Smooth muscle cell (in vitro differentiated cells): Measurements from ENCODE around the gene SPRYD3. TPM values are rescaled to one million over a fixed set of nuclear protein-coding genes. Genes with fewer than 3 reads are reported as not detected.

Experiments
- DNase-seq: peaks from one replicate; lab custom pipeline; 2025; ENCODE audit not compliant: unreplicated experiment; lab: John Stamatoyannopoulos, UW
- H2AFZ ChIP-seq: fragments of 200-600 bp; sonication (generic); 2 replicates; pipeline ENCODE4 v1.6.0; 2016; ENCODE audit warnings: antibody characterized with exemption, low read depth, mild to moderate bottlenecking
- H3F3A ChIP-seq: fragments of 200-600 bp; sonication (generic); 2 replicates; pipeline ENCODE4 v1.6.0; 2017; ENCODE audit warnings: antibody characterized with exemption, low read depth
- H3K27ac ChIP-seq: fragments of 200-600 bp; sonication (generic); 2 replicates; pipeline ENCODE4 v1.5.1; 2016; ENCODE audit warnings: low read depth, mild to moderate bottlenecking
- H3K27me3 ChIP-seq: fragments of 200-600 bp; sonication (generic); 2 replicates; pipeline ENCODE4 v1.6.1; 2016; ENCODE audit warnings: low read depth, mild to moderate bottlenecking
- H3K36me3 ChIP-seq: fragments of 200-600 bp; sonication (generic); 2 replicates; pipeline ENCODE4 v1.5.1; 2016; ENCODE audit warnings: low read depth
- H3K4me1 ChIP-seq: fragments of 200-600 bp; sonication (generic); 2 replicates; pipeline ENCODE4 v1.5.1; 2016; ENCODE audit warnings: low read depth
- H3K4me2 ChIP-seq: fragments of 200-600 bp; sonication (generic); 2 replicates; pipeline ENCODE4 v1.6.0; 2016; ENCODE audit warnings: mild to moderate bottlenecking
- H3K4me3 ChIP-seq: fragments of 200-600 bp; sonication (generic); 2 replicates; pipeline ENCODE4 v1.5.1; 2016; ENCODE audit warnings: mild to moderate bottlenecking
- H3K79me2 ChIP-seq: fragments of 200-600 bp; sonication (generic); 2 replicates; pipeline ENCODE4 v1.6.0; 2016; ENCODE audit warnings: low read depth, mild to moderate bottlenecking
- H3K9ac ChIP-seq: fragments of 200-600 bp; sonication (generic); 2 replicates; pipeline ENCODE4 v1.6.0; 2016; ENCODE audit warnings: low read depth
- H3K9me3 ChIP-seq: fragments of 200-600 bp; sonication (generic); replicated peaks from 2 replicates; pipeline ENCODE4 v1.5.1; 2016; ENCODE audit warnings: low read depth
- H4K20me1 ChIP-seq: fragments of 200-600 bp; sonication (generic); 2 replicates; pipeline ENCODE4 v1.6.0; 2016; ENCODE audit warnings: low read depth
- CTCF ChIP-seq: fragments of 200-600 bp; sonication (generic); IDR thresholded peaks from 2 replicates; pipeline ENCODE4 v1.5.1; 2017; ENCODE audit warnings: borderline replicate concordance, mild to moderate bottlenecking, antibody characterized with exemption; ENCODE audit not compliant: insufficient read depth, poor library complexity, severe bottlenecking
- WGBS: methylation state at CpG from one replicate; pipeline ENCODE4 v1.1.7; 2016; ENCODE audit warnings: low lambda C conversion rate; 5-methylcytosine and 5-hydroxymethylcytosine counted together
- polyA plus RNA-seq: library from polyadenylated mRNA; unstranded; fragments of >200 nt; fragmentation: Nextera tagmentation; extraction: Ambion mirVana; gene quantifications from 2 replicates; pipeline ENCODE4 v1.2.1, GENCODE V29; 2016
- total RNA-seq: library from RNA; depleted of rRNA; stranded (reverse); fragments of >200 nt; gene quantifications from 2 replicates; pipeline ENCODE4 v1.2.3, GENCODE V29; 2014

The SPRYD3 gene
- total and polyA plus RNA-seq, 2 experiments from 2014 or later = 20.2 to 57.1 TPM

DNA sequence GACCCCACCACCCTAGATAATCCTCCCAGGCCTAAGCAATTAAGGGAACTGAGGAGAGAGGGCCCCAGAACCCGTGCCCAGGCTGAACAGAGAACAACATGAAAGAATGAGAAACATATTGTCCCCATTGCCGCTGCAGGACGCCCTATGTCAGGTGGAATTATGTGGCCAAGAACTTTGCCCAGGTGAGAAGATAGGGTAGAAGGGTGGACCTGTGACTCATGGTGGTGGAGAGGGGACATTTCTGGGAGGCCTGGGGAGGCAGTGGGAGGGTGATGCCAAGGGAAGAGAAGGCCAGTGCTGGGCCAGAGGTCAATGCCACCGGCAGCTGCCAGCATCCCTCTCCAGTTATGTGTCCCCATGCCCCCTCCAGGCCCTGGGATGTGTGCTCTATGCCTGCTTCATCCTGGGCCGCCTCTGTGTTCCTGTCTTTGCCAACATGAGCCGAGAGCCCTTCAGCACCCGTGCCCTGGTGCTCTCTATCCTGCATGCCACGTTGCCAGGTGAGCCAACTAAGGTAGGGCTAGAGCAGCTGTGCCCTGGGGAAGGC lies 39.6 kb upstream of the SPRYD3 start:
- Histone ChIP-seq H3K27ac (no peak overlapping the region), H4K20me1 (no peaks in the 10 kb centered on the region), H3K9me3 (no peaks in the 10 kb centered on the region), H2AFZ (no peak overlapping the region), H3K36me3 (no peaks in the 10 kb centered on the region), H3K4me1 (no peaks in the 10 kb centered on the region), H3K4me3 (no peak overlapping the region), H3K79me2 (no peaks in the 10 kb centered on the region), H3F3A (no peaks in the 10 kb centered on the region), H3K4me2 (no peak overlapping the region), H3K27me3 (no peaks in the 10 kb centered on the region), H3K9ac (no peak overlapping the region)
- whole genome bisulfite sequencing = 88% methylated on average over 8 of the region's 8 CpGs
- no peak for TF ChIP-seq CTCF
- DNase-seq = no peak

- no peaks in the 10 kb centered on the region for H3K79me2 ChIP-seq
- H4K20me1 ChIP-seq = no peaks in the 10 kb centered on the region
- no peaks in the 10 kb centered on the region for H3K36me3 ChIP-seq
- H3K4me2 ChIP-seq = no peak overlapping the region
- no peaks in the 10 kb centered on the region for H3K4me1 ChIP-seq
- no peak overlapping the region for H3K4me3 ChIP-seq
- no peaks in the 10 kb centered on the region for H3F3A ChIP-seq
- H3K27ac ChIP-seq = no peak overlapping the region
- no peaks in the 10 kb centered on the region for H3K9me3 ChIP-seq
- 97% methylated on average over 8 of the region's 8 CpGs for WGBS
- DNase-seq = no peak
- H3K9ac ChIP-seq = no peak overlapping the region
- H3K27me3 ChIP-seq = no peaks in the 10 kb centered on the region
- H2AFZ ChIP-seq = no peak overlapping the region
- no peak for TF ChIP-seq CTCF
Observed at GRCh38 chr12:53115891-53116648, 36.9 kb upstream of the SPRYD3 start.

GRCh38 chr12:53115112-53115890 lies 36.1 kb upstream of the SPRYD3 start:
- Histone ChIP-seq H4K20me1 (no peaks in the 10 kb centered on the region), H3K79me2 (no peaks in the 10 kb centered on the region), H3K36me3 (no peaks in the 10 kb centered on the region), H3K27me3 (no peaks in the 10 kb centered on the region), H3K9me3 (no peaks in the 10 kb centered on the region), H3F3A (no peaks in the 10 kb centered on the region), H3K4me2 (no peak overlapping the region), H3K4me1 (no peaks in the 10 kb centered on the region), H3K27ac (no peak overlapping the region), H3K4me3 (no peak overlapping the region), H2AFZ (no peak overlapping the region), H3K9ac (no peak overlapping the region)
- no peak for TF ChIP-seq CTCF
- 90% methylated on average over 28 of the region's 33 CpGs for WGBS
- no peak for DNase-seq
